A549 treated with AZD9567 at 1 μM for 4 hours (cell line): Measurements from ENCODE around the gene SPATA20. TPM values are rescaled to one million over a fixed set of nuclear protein-coding genes. Genes with fewer than 3 reads are reported as not detected.

Experiments used
- total RNA-seq: library from RNA; stranded (reverse); fragments of 200-300 nt; extraction: Qiagen RNA extraction; gene quantifications from 5 replicates; pipeline ENCODE4 v1.2.3, GENCODE V29; 2022; ENCODE audit not compliant: insufficient read depth

The SPATA20 gene
- 57.5 to 87.2 TPM (median 83.8 TPM) in 5 replicates for total RNA-seq

GRCh38 chr17:50547035-50547735 lies at the start of gene SPATA20:
Gene SPATA20, plus strand, starts transcription at chr17:50547174. Its CDS starts 35 bp downstream, at chr17:50547209.

GRCh38 chr17:50507871-50508572 lies 39.0 kb upstream of the SPATA20 start, which contains the start of gene MYCBPAP:
Gene MYCBPAP, plus strand, starts transcription at chr17:50508439. Its CDS starts 236 bp downstream, at chr17:50508675.

GRCh38 chr17:50532452-50533024 lies 14.4 kb upstream of the SPATA20 start, which contains the start of gene EPN3:
Gene EPN3, plus strand, starts transcription at chr17:50532735. Its CDS starts 3,822 bp downstream, at chr17:50536557.

GRCh38 chr17:50560185-50560824 lies 13.3 kb downstream of the SPATA20 start, which contains the start of gene CACNA1G:
Gene CACNA1G, plus strand, starts transcription at chr17:50560715. Its CDS starts 745 bp downstream, at chr17:50561460.

Other genes with a start within 250 kb of the SPATA20 start
- gene XYLT2, start 201.0 kb upstream of the SPATA20 start, total RNA-seq = 19.5 to 24.4 TPM (median 23.5 TPM) in 5 replicates
- gene MRPL27, start 174.0 kb upstream of the SPATA20 start, total RNA-seq = 96.4 to 155 TPM (median 144 TPM) in 5 replicates
- 16.3 to 18.7 TPM (median 17.1 TPM) in 5 replicates for gene EME1, start 173.9 kb upstream of the SPATA20 start, total RNA-seq
- gene LRRC59, start 149.7 kb upstream of the SPATA20 start, total RNA-seq = 223 to 244 TPM (median 234 TPM) in 5 replicates
- gene ACSF2, start 121.0 kb upstream of the SPATA20 start, total RNA-seq = 12.2 to 15.3 TPM (median 14.5 TPM) in 5 replicates
- not detected in 5 replicates for gene CHAD, start 78.3 kb upstream of the SPATA20 start, total RNA-seq
- gene RSAD1, start 68.3 kb upstream of the SPATA20 start, total RNA-seq = 21.7 to 38.2 TPM (median 34.6 TPM) in 5 replicates
- 0.38 to 3.2 TPM (median 0.53 TPM) in 5 replicates for gene MYCBPAP, start 38.7 kb upstream of the SPATA20 start, total RNA-seq
- gene EPN3, start 14.4 kb upstream of the SPATA20 start, total RNA-seq = 0.07 to 0.16 TPM (median 0.11 TPM) in 4 of 5 replicates, not detected in the other
- gene CACNA1G, start 13.5 kb downstream of the SPATA20 start, total RNA-seq = 1.5 to 3.9 TPM (median 3.6 TPM) in 5 replicates
- gene ABCC3, start 87.7 kb downstream of the SPATA20 start, total RNA-seq = 99.1 to 156 TPM (median 140 TPM) in 5 replicates
- 44.7 to 60.7 TPM (median 47.0 TPM) in 5 replicates for gene ANKRD40, start 160.7 kb downstream of the SPATA20 start, total RNA-seq
- gene LUC7L3, start 172.4 kb downstream of the SPATA20 start, total RNA-seq = 72.0 to 142 TPM (median 95.1 TPM) in 5 replicates
- gene ANKRD40CL, start 220.3 kb downstream of the SPATA20 start, total RNA-seq = not detected in 5 replicates